HEK293 (cell line): ENCODE measurements around the gene VOPP1.
"Not testable (repeated sequence)": the region's sequence is repeated elsewhere in the genome, so short reads cannot be mapped to it uniquely, and the experiment has no call there.

Source experiments
- CTCF ChIP-seq: fragments of 450-650 bp; formaldehyde crosslinking; IDR thresholded peaks from 2 replicates; pipeline ENCODE4 v1.5.1; 2016; ENCODE audit warnings: missing biosample characterization, missing genetic modification characterization
- KLF10 ChIP-seq: fragments of 450-650 bp; IDR thresholded peaks from 2 replicates; pipeline ENCODE4 v1.5.1; 2018; ENCODE audit warnings: missing biosample characterization, mild to moderate bottlenecking, missing genetic modification characterization
- KLF7 ChIP-seq: fragments of 450-650 bp; formaldehyde crosslinking; IDR thresholded peaks from 2 replicates; pipeline ENCODE4 v1.5.1; 2016; ENCODE audit warnings: missing biosample characterization, missing genetic modification characterization, borderline replicate concordance
- KLF9 ChIP-seq: fragments of 450-650 bp; formaldehyde crosslinking; IDR thresholded peaks from 2 replicates; pipeline ENCODE4 v1.5.1; 2016; ENCODE audit warnings: missing biosample characterization, missing genetic modification characterization, low read depth
- REPIN1 ChIP-seq: fragments of 450-650 bp; formaldehyde crosslinking; IDR thresholded peaks from 2 replicates; pipeline ENCODE4 v1.5.1; 2017; ENCODE audit warnings: missing biosample characterization, missing genetic modification characterization, low read depth
- SCRT2 ChIP-seq: fragments of 450-650 bp; formaldehyde crosslinking; IDR thresholded peaks from 2 replicates; pipeline ENCODE4 v1.5.1; 2016; ENCODE audit warnings: missing biosample characterization, missing genetic modification characterization
- TSHZ1 ChIP-seq: fragments of 450-650 bp; formaldehyde crosslinking; IDR thresholded peaks from 2 replicates; pipeline ENCODE4 v1.5.1; 2016; ENCODE audit warnings: missing biosample characterization, missing genetic modification characterization, borderline replicate concordance
- ZBTB11 ChIP-seq: fragments of 450-650 bp; formaldehyde crosslinking; conservative IDR thresholded peaks from 2 replicates; pipeline ENCODE4 v1.5.1; 2016; ENCODE audit warnings: low read depth, missing biosample characterization, missing genetic modification characterization
- ZNF23 ChIP-seq: fragments of 450-650 bp; formaldehyde crosslinking; IDR thresholded peaks from 2 replicates; pipeline ENCODE4 v1.5.1; 2016; ENCODE audit warnings: missing biosample characterization, missing genetic modification characterization, borderline replicate concordance
- ZNF362 ChIP-seq: fragments of 450-650 bp; formaldehyde crosslinking; IDR thresholded peaks from 2 replicates; pipeline ENCODE4 v1.5.1; 2016; ENCODE audit warnings: missing biosample characterization, missing genetic modification characterization
- ZNF704 ChIP-seq: fragments of 450-650 bp; formaldehyde crosslinking; IDR thresholded peaks from 2 replicates; pipeline ENCODE4 v1.5.1; 2016; ENCODE audit warnings: missing biosample characterization, missing genetic modification characterization
- ZNF843 ChIP-seq: fragments of 450-650 bp; formaldehyde crosslinking; IDR thresholded peaks from 2 replicates; pipeline ENCODE4 v1.5.1; 2016; ENCODE audit warnings: missing biosample characterization, missing genetic modification characterization

- not testable (repeated sequence) for TF ChIP-seq ZNF362 (tag by site-specific recombination); ZNF23 (tag by site-specific recombination); SCRT2 (tag by site-specific recombination); ZBTB11 (tag by site-specific recombination); REPIN1 (tag by site-specific recombination); KLF10; CTCF (tag by site-specific recombination); KLF9 (tag by site-specific recombination); KLF7; ZNF843; TSHZ1 (tag by site-specific recombination); ZNF704 (tag by site-specific recombination)
Measured at GRCh38 chr7:55582656-55583055, 10.4 kb upstream of the VOPP1 start.
